Measurements from ENCODE around the gene LCORL. TPM values are rescaled to one million over a fixed set of nuclear protein-coding genes. Genes with fewer than 3 reads are reported as not detected.
A peak's percentile ranks its signal among the peaks of the same experiment; 100 is the strongest.

The LCORL gene
- total and polyA plus RNA-seq, 2 experiments from 2014 or later, result 21.0 to 28.7 TPM

GRCh38 chr4:18042012-18042411 is 20.5 kb upstream of the LCORL start (continued):
- TF ChIP-seq, protein P1, sequence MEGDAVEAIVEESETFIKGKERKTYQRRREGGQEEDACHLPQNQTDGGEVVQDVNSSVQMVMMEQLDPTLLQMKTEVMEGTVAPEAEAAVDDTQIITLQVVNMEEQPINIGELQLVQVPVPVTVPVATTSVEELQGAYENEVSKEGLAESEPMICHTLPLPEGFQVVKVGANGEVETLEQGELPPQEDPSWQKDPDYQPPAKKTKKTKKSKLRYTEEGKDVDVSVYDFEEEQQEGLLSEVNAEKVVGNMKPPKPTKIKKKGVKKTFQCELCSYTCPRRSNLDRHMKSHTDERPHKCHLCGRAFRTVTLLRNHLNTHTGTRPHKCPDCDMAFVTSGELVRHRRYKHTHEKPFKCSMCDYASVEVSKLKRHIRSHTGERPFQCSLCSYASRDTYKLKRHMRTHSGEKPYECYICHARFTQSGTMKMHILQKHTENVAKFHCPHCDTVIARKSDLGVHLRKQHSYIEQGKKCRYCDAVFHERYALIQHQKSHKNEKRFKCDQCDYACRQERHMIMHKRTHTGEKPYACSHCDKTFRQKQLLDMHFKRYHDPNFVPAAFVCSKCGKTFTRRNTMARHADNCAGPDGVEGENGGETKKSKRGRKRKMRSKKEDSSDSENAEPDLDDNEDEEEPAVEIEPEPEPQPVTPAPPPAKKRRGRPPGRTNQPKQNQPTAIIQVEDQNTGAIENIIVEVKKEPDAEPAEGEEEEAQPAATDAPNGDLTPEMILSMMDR (conservative IDR thresholded peaks at IDR 0.05; ENCODE audit: low read depth in 2 of 2), result no peak

- H3K27ac ChIP-seq (ENCODE audit: low read depth), result no peak overlapping the region
- H3K4me3 Mint-ChIP-seq, result no peak overlapping the region
- no peak overlapping the region for H3K27ac Mint-ChIP-seq
- no peak for TF ChIP-seq EZH2 (IDR thresholded peaks at IDR 0.05; ENCODE audit: low read depth, unreplicated experiment)
- TF ChIP-seq NANOG (IDR thresholded peaks at IDR 0.05; ENCODE audit: borderline replicate concordance), result no peak
- TF ChIP-seq POLR2AphosphoS5 (IDR thresholded peaks at IDR 0.05; ENCODE audit: low read depth), result no peak
- TF ChIP-seq ZNF462 (CRISPR knock-in tag; IDR thresholded peaks at IDR 0.05), result no peak
- TF ChIP-seq JUNB (IDR thresholded peaks at IDR 0.05; ENCODE audit: unreplicated experiment), result no peak
- no peak for TF ChIP-seq ZNF331 (CRISPR knock-in tag; IDR thresholded peaks at IDR 0.05; ENCODE audit: low read depth)
- no peak overlapping the region for H3K4me2 ChIP-seq
- H4K20me1 ChIP-seq (replicated peaks; ENCODE audit: insufficient read depth), result no peaks in the 10 kb centered on the region
- H3K36me3 Mint-ChIP-seq (ENCODE audit: low read depth), result no peaks in the 10 kb centered on the region
- DNase-seq (ENCODE audit: low spot score) (no peak), ATAC-seq (no peak)
- H3K27me3 ChIP-seq (ENCODE audit: insufficient read depth), result no peaks in the 10 kb centered on the region
- H3K9me2 ChIP-seq (ENCODE audit: insufficient read depth), result no peaks in the 10 kb centered on the region
- no peaks in the 10 kb centered on the region for H3K9me3 Mint-ChIP-seq
- peak overlapping the region; percentile 79; the same call in 1 of the 2 replicates for H2AFZ ChIP-seq
- H3F3A ChIP-seq (replicated peaks; ENCODE audit: low read depth), result no peaks in the 10 kb centered on the region
- H3K4me3 ChIP-seq, result no peak overlapping the region
- no peaks in the 10 kb centered on the region for H3K27me3 Mint-ChIP-seq (ENCODE audit: insufficient read depth, low read depth, poor library complexity)
- H3K36me3 ChIP-seq (ENCODE audit: insufficient read depth), result no peaks in the 10 kb centered on the region
- H3K4me1 ChIP-seq (ENCODE audit: insufficient read depth), result no peaks in the 10 kb centered on the region
- no peaks in the 10 kb centered on the region for H3K4me1 Mint-ChIP-seq
- H3K79me2 ChIP-seq (replicated peaks; ENCODE audit: insufficient read depth), result no peaks in the 10 kb centered on the region
Observed at GRCh38 chr4:18041114-18041513, 19.6 kb upstream of the LCORL start.
